Smooth muscle cell (in vitro differentiated cells): Measurements from ENCODE around the gene TACC3. TPM values are rescaled to one million over a fixed set of nuclear protein-coding genes. Genes with fewer than 3 reads are reported as not detected.

ENCODE experiments used
- DNase-seq: peaks from one replicate; lab custom pipeline; 2025; ENCODE audit not compliant: unreplicated experiment; lab: John Stamatoyannopoulos, UW
- H2AFZ ChIP-seq: fragments of 200-600 bp; sonication (generic); 2 replicates; pipeline ENCODE4 v1.6.0; 2016; ENCODE audit warnings: antibody characterized with exemption, low read depth, mild to moderate bottlenecking
- H3F3A ChIP-seq: fragments of 200-600 bp; sonication (generic); 2 replicates; pipeline ENCODE4 v1.6.0; 2017; ENCODE audit warnings: antibody characterized with exemption, low read depth
- H3K27ac ChIP-seq: fragments of 200-600 bp; sonication (generic); 2 replicates; pipeline ENCODE4 v1.5.1; 2016; ENCODE audit warnings: low read depth, mild to moderate bottlenecking
- H3K27me3 ChIP-seq: fragments of 200-600 bp; sonication (generic); 2 replicates; pipeline ENCODE4 v1.6.1; 2016; ENCODE audit warnings: low read depth, mild to moderate bottlenecking
- H3K36me3 ChIP-seq: fragments of 200-600 bp; sonication (generic); 2 replicates; pipeline ENCODE4 v1.5.1; 2016; ENCODE audit warnings: low read depth
- H3K4me1 ChIP-seq: fragments of 200-600 bp; sonication (generic); 2 replicates; pipeline ENCODE4 v1.5.1; 2016; ENCODE audit warnings: low read depth
- H3K4me2 ChIP-seq: fragments of 200-600 bp; sonication (generic); 2 replicates; pipeline ENCODE4 v1.6.0; 2016; ENCODE audit warnings: mild to moderate bottlenecking
- H3K4me3 ChIP-seq: fragments of 200-600 bp; sonication (generic); 2 replicates; pipeline ENCODE4 v1.5.1; 2016; ENCODE audit warnings: mild to moderate bottlenecking
- H3K79me2 ChIP-seq: fragments of 200-600 bp; sonication (generic); 2 replicates; pipeline ENCODE4 v1.6.0; 2016; ENCODE audit warnings: low read depth, mild to moderate bottlenecking
- H3K9ac ChIP-seq: fragments of 200-600 bp; sonication (generic); 2 replicates; pipeline ENCODE4 v1.6.0; 2016; ENCODE audit warnings: low read depth
- H3K9me3 ChIP-seq: fragments of 200-600 bp; sonication (generic); replicated peaks from 2 replicates; pipeline ENCODE4 v1.5.1; 2016; ENCODE audit warnings: low read depth
- H4K20me1 ChIP-seq: fragments of 200-600 bp; sonication (generic); 2 replicates; pipeline ENCODE4 v1.6.0; 2016; ENCODE audit warnings: low read depth
- WGBS: methylation state at CpG from one replicate; pipeline ENCODE4 v1.1.7; 2016; ENCODE audit warnings: low lambda C conversion rate; 5-methylcytosine and 5-hydroxymethylcytosine counted together
- polyA plus RNA-seq: library from polyadenylated mRNA; unstranded; fragments of >200 nt; fragmentation: Nextera tagmentation; extraction: Ambion mirVana; gene quantifications from 2 replicates; pipeline ENCODE4 v1.2.1, GENCODE V29; 2016
- total RNA-seq: library from RNA; depleted of rRNA; stranded (reverse); fragments of >200 nt; gene quantifications from 2 replicates; pipeline ENCODE4 v1.2.3, GENCODE V29; 2014
- TF ChIP-seq, protein P1 (sequence below): fragments of 200-600 bp; sonication (generic); IDR thresholded peaks from 2 replicates; pipeline ENCODE4 v1.5.1; 2017; ENCODE audit warnings: borderline replicate concordance, mild to moderate bottlenecking, antibody characterized with exemption; ENCODE audit not compliant: insufficient read depth, poor library complexity, severe bottlenecking

The TACC3 gene
- total and polyA plus RNA-seq, 2 experiments from 2014 or later = 12.5 to 19.4 TPM

DNA sequence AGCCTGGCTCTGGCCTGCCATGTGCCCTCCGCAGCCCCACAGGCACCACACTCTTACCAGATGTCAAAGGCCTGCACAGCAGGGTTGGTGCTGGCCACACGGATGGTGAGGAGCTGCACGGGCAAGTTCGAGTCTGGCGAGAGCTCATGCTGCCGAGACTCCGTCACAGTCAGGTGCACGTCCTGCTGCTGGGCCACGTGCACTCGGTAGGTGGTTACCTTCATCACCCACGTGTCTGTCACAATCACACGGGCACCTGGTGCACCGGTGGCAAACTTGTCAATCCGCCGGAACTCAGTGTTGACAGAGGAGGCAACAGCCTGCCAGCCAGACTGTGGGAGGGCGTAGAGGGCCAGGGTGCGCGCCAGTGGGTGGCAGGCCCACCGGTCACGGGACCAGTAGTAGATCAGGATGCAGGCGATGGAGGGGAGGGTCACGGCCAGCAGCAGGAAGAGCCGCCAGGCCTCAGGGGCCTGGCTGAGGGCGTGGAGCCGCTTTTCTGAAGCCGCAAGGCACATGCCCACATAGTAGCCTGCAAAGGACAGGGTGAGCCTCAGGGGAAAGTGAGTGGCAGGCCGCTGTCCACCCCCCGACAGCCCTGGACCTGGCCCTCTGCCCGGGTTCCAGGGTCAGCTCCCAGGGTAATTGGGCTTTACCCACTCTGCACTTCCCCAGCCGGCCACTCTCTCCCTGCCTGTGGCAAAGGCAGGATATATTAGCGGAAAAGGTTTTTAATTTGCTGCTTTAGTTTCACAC lies 3.0 kb upstream of the TACC3 start:
- no peak overlapping the region for H2AFZ ChIP-seq
- H3K9me3 ChIP-seq = no peaks in the 10 kb centered on the region

DNA sequence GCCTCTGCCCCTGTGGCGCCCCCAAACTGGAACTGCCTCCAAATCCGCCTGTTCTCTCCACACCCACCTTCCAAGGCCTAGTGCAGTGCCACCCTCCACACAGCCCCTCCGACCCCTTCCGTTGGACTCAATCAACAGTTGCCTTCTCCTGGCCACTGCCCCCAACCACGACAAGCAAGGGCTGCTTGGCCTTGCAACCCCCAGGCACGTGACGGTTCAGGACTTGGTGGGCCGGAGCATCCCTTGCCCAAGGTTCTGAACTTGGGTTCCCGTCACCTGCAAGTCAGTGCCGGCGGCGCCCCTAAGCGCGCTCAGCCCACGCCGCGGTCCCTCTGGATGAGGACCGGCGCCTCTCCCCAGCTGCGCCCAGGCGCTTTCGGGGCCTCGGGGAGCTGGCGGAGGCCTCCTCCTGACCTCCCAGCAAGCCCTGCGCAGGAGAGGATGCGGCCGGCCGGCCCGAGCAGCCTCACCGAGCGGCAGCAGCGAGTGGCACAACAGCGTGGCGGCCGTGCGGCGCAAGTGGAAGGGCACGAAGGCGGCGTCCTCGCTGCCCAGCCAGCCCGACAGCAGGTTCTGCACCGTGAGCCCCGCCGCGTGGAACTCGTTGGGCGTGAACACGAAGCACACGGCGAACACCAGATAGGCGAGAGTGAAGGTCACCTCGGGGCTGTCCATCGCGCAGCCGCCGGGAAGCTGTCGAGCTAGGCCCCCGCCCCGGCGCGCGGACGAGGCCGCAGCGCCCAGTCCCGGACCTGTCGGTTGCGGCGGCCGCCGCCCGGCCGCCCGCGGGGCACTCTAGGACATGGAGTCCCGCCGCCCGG lies 948 bp upstream of the TACC3 start:
- Histone ChIP-seq H3K27ac (peak overlapping the region; percentile 53), H3K27me3 (no peaks in the 10 kb centered on the region), H3K9me3 (no peaks in the 10 kb centered on the region), H3K79me2 (peaks cover 42% of the 10 kb centered on the region), H3K4me2 (peak overlapping the region; percentile 99), H3K9ac (peak overlapping the region; percentile 47), H4K20me1 (peaks cover 7% of the 10 kb centered on the region), H3K36me3 (no peaks in the 10 kb centered on the region), H3K4me1 (peaks cover 8% of the 10 kb centered on the region), H3K4me3 (peak overlapping the region; percentile 84), H3F3A (no peaks in the 10 kb centered on the region), H2AFZ (peak overlapping the region; percentile 83)
- DNase-seq = no peak
- TF ChIP-seq, protein P1, sequence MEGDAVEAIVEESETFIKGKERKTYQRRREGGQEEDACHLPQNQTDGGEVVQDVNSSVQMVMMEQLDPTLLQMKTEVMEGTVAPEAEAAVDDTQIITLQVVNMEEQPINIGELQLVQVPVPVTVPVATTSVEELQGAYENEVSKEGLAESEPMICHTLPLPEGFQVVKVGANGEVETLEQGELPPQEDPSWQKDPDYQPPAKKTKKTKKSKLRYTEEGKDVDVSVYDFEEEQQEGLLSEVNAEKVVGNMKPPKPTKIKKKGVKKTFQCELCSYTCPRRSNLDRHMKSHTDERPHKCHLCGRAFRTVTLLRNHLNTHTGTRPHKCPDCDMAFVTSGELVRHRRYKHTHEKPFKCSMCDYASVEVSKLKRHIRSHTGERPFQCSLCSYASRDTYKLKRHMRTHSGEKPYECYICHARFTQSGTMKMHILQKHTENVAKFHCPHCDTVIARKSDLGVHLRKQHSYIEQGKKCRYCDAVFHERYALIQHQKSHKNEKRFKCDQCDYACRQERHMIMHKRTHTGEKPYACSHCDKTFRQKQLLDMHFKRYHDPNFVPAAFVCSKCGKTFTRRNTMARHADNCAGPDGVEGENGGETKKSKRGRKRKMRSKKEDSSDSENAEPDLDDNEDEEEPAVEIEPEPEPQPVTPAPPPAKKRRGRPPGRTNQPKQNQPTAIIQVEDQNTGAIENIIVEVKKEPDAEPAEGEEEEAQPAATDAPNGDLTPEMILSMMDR = no peak
- 3% methylated on average over 67 of the region's 79 CpGs for WGBS

More for the DNA sequence above, 3.0 kb upstream of the TACC3 start:
- Histone ChIP-seq H3K4me2 (no peak overlapping the region), H4K20me1 (peaks cover 7% of the 10 kb centered on the region), H3K36me3 (no peaks in the 10 kb centered on the region), H3F3A (no peaks in the 10 kb centered on the region), H3K4me3 (no peak overlapping the region), H3K4me1 (peaks cover 8% of the 10 kb centered on the region), H3K9ac (no peak overlapping the region), H3K27ac (no peak overlapping the region), H3K27me3 (no peaks in the 10 kb centered on the region), H3K79me2 (peaks cover 41% of the 10 kb centered on the region)
- 98% methylated on average over 31 of the region's 31 CpGs for WGBS
- TF ChIP-seq, protein P1 = no peak
- DNase-seq = no peak

DNA sequence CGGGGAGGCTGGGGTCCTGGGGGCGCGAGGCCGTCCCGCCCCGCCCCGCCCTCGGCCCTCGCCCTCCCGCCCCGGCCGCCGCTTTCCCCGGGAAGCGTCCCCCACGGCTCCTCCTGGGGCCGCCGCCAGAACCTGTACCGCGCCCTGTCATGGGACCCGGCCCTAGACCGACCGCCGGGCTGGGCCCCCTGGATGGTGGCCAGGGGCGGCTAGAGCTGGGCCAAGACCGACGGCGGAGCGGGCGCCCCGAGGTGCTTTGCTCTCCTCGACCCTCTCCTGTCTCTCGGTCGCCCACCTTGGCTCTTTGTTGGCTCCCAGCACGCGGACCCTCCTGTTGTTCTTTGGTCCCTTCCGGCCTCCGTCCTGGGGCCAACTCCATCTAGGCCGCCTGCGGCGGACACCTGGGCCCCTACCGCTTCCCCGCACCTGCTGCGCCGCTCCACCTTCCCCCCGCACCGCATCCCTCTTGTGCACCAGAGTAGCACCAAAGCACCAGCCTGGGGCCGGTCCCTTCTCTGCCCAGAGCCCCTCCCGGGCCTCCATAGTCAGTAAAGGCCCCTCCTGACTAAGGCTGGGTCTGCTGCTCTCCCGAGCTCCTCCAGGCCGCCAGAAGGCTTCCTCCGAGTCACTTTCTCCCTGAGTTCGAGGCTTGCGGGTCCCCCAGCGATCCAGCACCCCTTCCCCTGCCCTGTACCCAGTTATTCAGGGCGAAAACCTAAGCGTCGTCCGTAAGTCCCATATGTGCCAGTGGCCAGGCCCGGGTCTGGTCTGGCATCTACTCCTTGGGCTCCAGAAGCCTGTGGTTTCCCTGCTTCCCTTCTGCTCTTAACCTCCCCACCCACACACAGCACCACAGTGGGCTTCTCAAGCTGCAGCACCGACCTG lies 587 bp downstream of the TACC3 start:
- peak overlapping the region; percentile 99 for H3K4me2 ChIP-seq
- peaks cover 49% of the 10 kb centered on the region for H3K79me2 ChIP-seq
- H2AFZ ChIP-seq = no peak overlapping the region
- peak overlapping the region; percentile 24 for H3K9ac ChIP-seq
- H3K9me3 ChIP-seq = no peaks in the 10 kb centered on the region
- DNase-seq = no peak
- H4K20me1 ChIP-seq = peaks cover 7% of the 10 kb centered on the region
- TF ChIP-seq, protein P1 = no peak
- H3K4me1 ChIP-seq = peaks cover 8% of the 10 kb centered on the region
- WGBS = 5% methylated on average over 44 of the region's 61 CpGs
- H3K27ac ChIP-seq = no peak overlapping the region
- H3K4me3 ChIP-seq = peak overlapping the region; percentile 84
- no peaks in the 10 kb centered on the region for H3F3A ChIP-seq
- H3K36me3 ChIP-seq = no peaks in the 10 kb centered on the region
- H3K27me3 ChIP-seq = no peaks in the 10 kb centered on the region
